ENCODE data around the gene PATJ.

- TF ChIP-seq ZNF331 (CRISPR knock-in tag; IDR thresholded peaks at IDR 0.05; ENCODE audit: low read depth) (no peak), CREB1 (CRISPR knock-in tag; IDR thresholded peaks at IDR 0.05; ENCODE audit: low read depth) (no peak), REST (IDR thresholded peaks at IDR 0.05; ENCODE audit: unreplicated experiment) (no peak), JUNB (IDR thresholded peaks at IDR 0.05; ENCODE audit: unreplicated experiment) (no peak), CTCF (conservative IDR thresholded peaks at IDR 0.05; ENCODE audit: low read depth in 2 of 2) (no peak), EZH2phosphoT487 (IDR thresholded peaks at IDR 0.05; ENCODE audit: unreplicated experiment) (no peak), EZH2 (IDR thresholded peaks at IDR 0.05; ENCODE audit: low read depth, unreplicated experiment) (no peak)
These were observed 292.5 kb downstream of the PATJ start for GRCh38 chr1:62034790-62035189.
